Ishikawa (cell line): Measurements from ENCODE around the gene UBE3D.

Experiments used
- CEBPB ChIP-seq: IDR thresholded peaks from 2 replicates; pipeline ENCODE4 v1.6.1; 2012
- CREB1 ChIP-seq: IDR thresholded peaks from 2 replicates; pipeline ENCODE4 v1.6.1; 2012; ENCODE audit warnings: low read depth
- EGR1 ChIP-seq: IDR thresholded peaks from 2 replicates; pipeline ENCODE4 v1.6.1; 2012
- EP300 ChIP-seq: IDR thresholded peaks from 2 replicates; pipeline ENCODE4 v1.6.1; 2012; ENCODE audit warnings: borderline replicate concordance
- FOXM1 ChIP-seq: IDR thresholded peaks from 2 replicates; pipeline ENCODE4 v1.6.1; 2012; ENCODE audit warnings: low read depth, borderline replicate concordance
- NFIC ChIP-seq: IDR thresholded peaks from 2 replicates; pipeline ENCODE4 v1.6.1; 2012
- RAD21 ChIP-seq: IDR thresholded peaks from 2 replicates; pipeline ENCODE4 v1.6.1; 2012; ENCODE audit warnings: low read depth
- TAF1 ChIP-seq: IDR thresholded peaks from 2 replicates; pipeline ENCODE4 v1.6.1; 2012; ENCODE audit warnings: low read depth, mild to moderate bottlenecking
- TCF12 ChIP-seq: IDR thresholded peaks from 2 replicates; pipeline ENCODE4 v1.6.1; 2012; ENCODE audit warnings: low read depth
- TEAD4 ChIP-seq: IDR thresholded peaks from 2 replicates; pipeline ENCODE4 v1.6.1; 2012
- YY1 ChIP-seq: IDR thresholded peaks from 2 replicates; pipeline ENCODE4 v1.6.1; 2012; ENCODE audit warnings: low read depth
- ZBTB7A ChIP-seq: IDR thresholded peaks from 2 replicates; pipeline ENCODE4 v1.6.1; 2012; ENCODE audit warnings: low read depth
- TF ChIP-seq, protein P1 (sequence below): IDR thresholded peaks from 2 replicates; pipeline ENCODE4 v1.6.1; 2012
- TF ChIP-seq, protein P2 (sequence below): IDR thresholded peaks from 2 replicates; pipeline ENCODE4 v1.6.1; 2012
- TF ChIP-seq, protein P3 (sequence below): IDR thresholded peaks from 2 replicates; pipeline ENCODE4 v1.6.1; 2012; ENCODE audit warnings: low read depth, mild to moderate bottlenecking

Gene UBE3D, protein sequence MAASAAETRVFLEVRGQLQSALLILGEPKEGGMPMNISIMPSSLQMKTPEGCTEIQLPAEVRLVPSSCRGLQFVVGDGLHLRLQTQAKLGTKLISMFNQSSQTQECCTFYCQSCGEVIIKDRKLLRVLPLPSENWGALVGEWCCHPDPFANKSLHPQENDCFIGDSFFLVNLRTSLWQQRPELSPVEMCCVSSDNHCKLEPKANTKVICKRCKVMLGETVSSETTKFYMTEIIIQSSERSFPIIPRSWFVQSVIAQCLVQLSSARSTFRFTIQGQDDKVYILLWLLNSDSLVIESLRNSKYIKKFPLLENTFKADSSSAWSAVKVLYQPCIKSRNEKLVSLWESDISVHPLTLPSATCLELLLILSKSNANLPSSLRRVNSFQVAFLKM

DNA sequence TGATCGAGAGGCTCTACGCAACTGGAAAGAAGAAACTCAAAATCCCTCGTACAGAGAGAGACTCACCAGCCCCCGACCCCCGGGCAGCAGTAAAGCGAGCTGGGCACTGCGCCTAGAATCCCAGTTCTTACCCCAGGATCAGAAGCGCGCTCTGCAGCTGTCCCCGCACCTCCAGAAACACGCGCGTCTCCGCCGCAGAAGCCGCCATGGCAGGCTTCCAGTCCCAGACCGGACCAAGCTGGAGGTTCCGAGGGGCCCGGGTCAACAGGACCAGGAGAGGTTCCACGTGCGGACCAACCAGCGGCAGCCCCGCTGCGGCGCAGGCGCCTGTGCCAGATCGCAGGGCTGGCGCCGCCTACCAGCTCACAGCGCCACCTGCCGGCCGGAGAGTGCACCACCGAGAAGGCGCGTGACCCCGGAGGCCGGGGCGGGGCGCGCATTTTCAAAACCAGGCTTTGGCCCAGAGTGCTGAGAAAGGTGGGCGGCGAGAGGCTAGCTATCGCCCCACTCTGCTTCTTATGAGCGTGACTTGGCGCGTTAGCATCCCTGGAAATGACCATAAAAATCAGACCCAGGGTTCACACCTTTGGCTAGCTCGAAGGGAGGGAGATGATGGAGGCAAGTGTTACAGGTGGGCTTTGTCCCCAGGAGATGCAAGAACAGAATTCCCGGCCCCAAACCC, at the start of gene UBE3D:
Gene UBE3D (minus strand): TSS at position 331 of the 682 bp plus-strand sequence. CDS start 123 bp downstream, at position 208.
- TF ChIP-seq ZBTB7A = 0 out of 2 replicates have a peak, but pooled peaks have one; percentile 61
- TF ChIP-seq, protein P1, sequence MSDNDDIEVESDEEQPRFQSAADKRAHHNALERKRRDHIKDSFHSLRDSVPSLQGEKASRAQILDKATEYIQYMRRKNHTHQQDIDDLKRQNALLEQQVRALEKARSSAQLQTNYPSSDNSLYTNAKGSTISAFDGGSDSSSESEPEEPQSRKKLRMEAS = peak; percentile 88
- TF ChIP-seq, protein P2, sequence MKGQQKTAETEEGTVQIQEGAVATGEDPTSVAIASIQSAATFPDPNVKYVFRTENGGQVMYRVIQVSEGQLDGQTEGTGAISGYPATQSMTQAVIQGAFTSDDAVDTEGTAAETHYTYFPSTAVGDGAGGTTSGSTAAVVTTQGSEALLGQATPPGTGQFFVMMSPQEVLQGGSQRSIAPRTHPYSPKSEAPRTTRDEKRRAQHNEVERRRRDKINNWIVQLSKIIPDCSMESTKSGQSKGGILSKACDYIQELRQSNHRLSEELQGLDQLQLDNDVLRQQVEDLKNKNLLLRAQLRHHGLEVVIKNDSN = peak; percentile 84
- TF ChIP-seq NFIC = peak; percentile 53
- no peak for TF ChIP-seq CEBPB
- TF ChIP-seq CREB1 = 0 out of 2 replicates have a peak, but pooled peaks have one; percentile 14
- 0 out of 2 replicates have a peak, but pooled peaks have one; percentile 35 for TF ChIP-seq YY1
- no peak; the same call in 1 of the 2 replicates for TF ChIP-seq EGR1
- TF ChIP-seq EP300 = no peak
- TF ChIP-seq RAD21 = peak; percentile 16; the same call in 1 of the 2 replicates
- TF ChIP-seq FOXM1 = 0 out of 2 replicates have a peak, but pooled peaks have one; percentile 18
- no peak for TF ChIP-seq TEAD4
- TF ChIP-seq TCF12 = peak; percentile 42; the same call in 1 of the 2 replicates
- TF ChIP-seq, protein P3, sequence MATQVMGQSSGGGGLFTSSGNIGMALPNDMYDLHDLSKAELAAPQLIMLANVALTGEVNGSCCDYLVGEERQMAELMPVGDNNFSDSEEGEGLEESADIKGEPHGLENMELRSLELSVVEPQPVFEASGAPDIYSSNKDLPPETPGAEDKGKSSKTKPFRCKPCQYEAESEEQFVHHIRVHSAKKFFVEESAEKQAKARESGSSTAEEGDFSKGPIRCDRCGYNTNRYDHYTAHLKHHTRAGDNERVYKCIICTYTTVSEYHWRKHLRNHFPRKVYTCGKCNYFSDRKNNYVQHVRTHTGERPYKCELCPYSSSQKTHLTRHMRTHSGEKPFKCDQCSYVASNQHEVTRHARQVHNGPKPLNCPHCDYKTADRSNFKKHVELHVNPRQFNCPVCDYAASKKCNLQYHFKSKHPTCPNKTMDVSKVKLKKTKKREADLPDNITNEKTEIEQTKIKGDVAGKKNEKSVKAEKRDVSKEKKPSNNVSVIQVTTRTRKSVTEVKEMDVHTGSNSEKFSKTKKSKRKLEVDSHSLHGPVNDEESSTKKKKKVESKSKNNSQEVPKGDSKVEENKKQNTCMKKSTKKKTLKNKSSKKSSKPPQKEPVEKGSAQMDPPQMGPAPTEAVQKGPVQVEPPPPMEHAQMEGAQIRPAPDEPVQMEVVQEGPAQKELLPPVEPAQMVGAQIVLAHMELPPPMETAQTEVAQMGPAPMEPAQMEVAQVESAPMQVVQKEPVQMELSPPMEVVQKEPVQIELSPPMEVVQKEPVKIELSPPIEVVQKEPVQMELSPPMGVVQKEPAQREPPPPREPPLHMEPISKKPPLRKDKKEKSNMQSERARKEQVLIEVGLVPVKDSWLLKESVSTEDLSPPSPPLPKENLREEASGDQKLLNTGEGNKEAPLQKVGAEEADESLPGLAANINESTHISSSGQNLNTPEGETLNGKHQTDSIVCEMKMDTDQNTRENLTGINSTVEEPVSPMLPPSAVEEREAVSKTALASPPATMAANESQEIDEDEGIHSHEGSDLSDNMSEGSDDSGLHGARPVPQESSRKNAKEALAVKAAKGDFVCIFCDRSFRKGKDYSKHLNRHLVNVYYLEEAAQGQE = no peak
- TF ChIP-seq TAF1 = peak; percentile 55

DNA sequence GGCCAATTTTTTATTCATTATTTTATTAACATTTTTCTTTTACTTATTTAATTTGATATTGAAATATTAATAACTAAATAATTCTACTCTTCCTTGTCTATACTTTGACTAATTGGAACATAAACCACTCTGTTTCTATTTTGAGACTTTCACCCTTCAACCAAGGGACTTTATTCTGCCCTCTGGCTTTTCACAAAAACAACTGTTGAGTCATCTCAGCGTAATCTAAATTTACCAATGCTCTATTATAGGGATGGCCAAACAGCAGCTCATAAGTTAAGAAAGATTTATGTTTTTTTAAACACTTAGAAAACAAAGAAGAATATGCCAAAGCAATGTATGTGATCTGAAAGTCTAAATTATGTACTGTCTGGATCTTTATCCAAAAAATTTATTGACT, 48.5 kb upstream of the UBE3D start:
- TF ChIP-seq ZBTB7A (no peak), CREB1 (no peak), CEBPB (no peak), RAD21 (no peak), FOXM1 (no peak), YY1 (no peak), NFIC (no peak), TCF12 (no peak), TEAD4 (no peak), EGR1 (no peak), TAF1 (no peak), EP300 (no peak)
- TF ChIP-seq, protein P3 = no peak
- TF ChIP-seq, protein P1 = no peak
- TF ChIP-seq, protein P2 = no peak

DNA sequence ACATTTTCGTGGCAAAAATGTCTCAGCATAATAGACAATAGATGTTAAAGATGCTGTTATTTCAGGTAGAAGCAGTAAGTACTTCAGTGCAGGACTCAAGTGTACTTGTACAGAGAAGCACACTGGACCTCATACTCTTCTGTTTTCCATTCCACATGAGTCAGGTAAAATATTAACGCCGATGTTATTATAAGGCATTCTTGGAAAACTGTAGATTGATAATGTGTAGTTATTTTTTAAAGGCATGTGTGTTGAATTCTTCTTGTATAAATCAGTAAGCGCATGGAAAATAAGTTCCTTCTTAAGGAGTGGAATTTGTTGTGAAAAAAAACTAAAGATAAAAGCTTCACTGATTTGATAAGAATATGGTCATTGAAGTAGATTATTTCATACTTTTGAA, 47.6 kb upstream of the UBE3D start:
- TF ChIP-seq ZBTB7A = no peak
- TF ChIP-seq YY1 = no peak
- TF ChIP-seq, protein P1 = no peak
- TF ChIP-seq TEAD4 = no peak
- TF ChIP-seq EP300 = no peak
- TF ChIP-seq FOXM1 = no peak
- TF ChIP-seq NFIC = no peak
- TF ChIP-seq, protein P3 = no peak
- no peak for TF ChIP-seq CEBPB
- TF ChIP-seq EGR1 = no peak
- no peak for TF ChIP-seq TCF12
- TF ChIP-seq TAF1 = no peak
- TF ChIP-seq, protein P2 = no peak
- no peak for TF ChIP-seq CREB1
- no peak for TF ChIP-seq RAD21
